Left lung (tissue), 10 donors: ENCODE measurements around the gene KDM4F. TPM values are rescaled to one million over a fixed set of nuclear protein-coding genes. Genes with fewer than 3 reads are reported as not detected.
A peak's percentile ranks its signal among the peaks of the same experiment; 100 is the strongest.

Experiments used
- ATAC-seq: fragments of 200-7000 bp; cut with Tn5 transposase; one replicate; pipeline ENCODE4 v1.9.1; 2020; ENCODE audit warnings: moderate library complexity
- DNase-seq, 4 donors: peaks; one replicate each; pipeline ENCODE4 v3.0.0-alpha.2; 2013 to 2020
- H3K27ac ChIP-seq, 2 donors: fragments of 200-600 bp; sonication (generic) in 1 of 2; one replicate each; pipeline versions ENCODE4 v1.5.0 to v1.8.0; 2020 to 2021
- H3K27me3 ChIP-seq, 2 donors: fragments of 200-600 bp; sonication (generic) in 1 of 2; one replicate each; pipeline versions ENCODE4 v1.5.0 to v1.8.0; 2020 to 2021
- H3K36me3 ChIP-seq, 2 donors: fragments of 200-600 bp; sonication (generic) in 1 of 2; one replicate each; pipeline versions ENCODE4 v1.5.0 to v1.8.0; 2020 to 2021
- H3K4me1 ChIP-seq, 2 donors: fragments of 200-600 bp; one replicate each; pipeline ENCODE4 v1.8.0; 2021
- H3K4me3 ChIP-seq, 2 donors: fragments of 200-600 bp; sonication (generic) in 1 of 2; one replicate each; pipeline versions ENCODE4 v1.5.0 to v1.8.0; 2020 to 2021; ENCODE audit warnings: mild to moderate bottlenecking in 1 of 2
- H3K9me3 ChIP-seq, 2 donors: fragments of 200-600 bp; sonication (generic) in 1 of 2; one replicate each; pipeline versions ENCODE4 v1.5.0 to v1.8.0; 2020 to 2021
- intact Hi-C, 2 donors: fragments of 100-400 bp; cut with DNase I; formaldehyde crosslinking; loops; one replicate each; pipeline versions ENCODE4 v1.11.2 to v1.14.2; 2022
- polyA plus RNA-seq, 6 donors: library from polyadenylated mRNA; unstranded; fragments of 120-200 nt; gene quantifications; one replicate each; pipeline ENCODE4 v1.2.1, GENCODE V29; 2013; ENCODE audit not compliant: insufficient read length in 6 of 6
- total RNA-seq, 2 donors: library from RNA; stranded (reverse); fragmentation: NEBNext Ultra II Directional; extraction: Animal tissue kit (Norgen Biotek cat#: 25700); gene quantifications; one replicate each; pipeline ENCODE4 v1.2.1, GENCODE V29; 2021
- TF ChIP-seq, protein P1 (sequence below), 2 donors: fragments of 200-600 bp; sonication (generic) in 1 of 2; IDR thresholded peaks; one replicate each; pipeline versions ENCODE4 v1.5.0 to v1.8.0; 2021; ENCODE audit warnings: antibody characterized with exemption in 2 of 2
- donor health status: DM: no; HTN: yes; CAD: no.
- donor health status: DM: no; HTN: no; CAD: no.

KDM4F gene
- total and polyA plus RNA-seq, 8 donors: not detected

- TF ChIP-seq, protein P1, sequence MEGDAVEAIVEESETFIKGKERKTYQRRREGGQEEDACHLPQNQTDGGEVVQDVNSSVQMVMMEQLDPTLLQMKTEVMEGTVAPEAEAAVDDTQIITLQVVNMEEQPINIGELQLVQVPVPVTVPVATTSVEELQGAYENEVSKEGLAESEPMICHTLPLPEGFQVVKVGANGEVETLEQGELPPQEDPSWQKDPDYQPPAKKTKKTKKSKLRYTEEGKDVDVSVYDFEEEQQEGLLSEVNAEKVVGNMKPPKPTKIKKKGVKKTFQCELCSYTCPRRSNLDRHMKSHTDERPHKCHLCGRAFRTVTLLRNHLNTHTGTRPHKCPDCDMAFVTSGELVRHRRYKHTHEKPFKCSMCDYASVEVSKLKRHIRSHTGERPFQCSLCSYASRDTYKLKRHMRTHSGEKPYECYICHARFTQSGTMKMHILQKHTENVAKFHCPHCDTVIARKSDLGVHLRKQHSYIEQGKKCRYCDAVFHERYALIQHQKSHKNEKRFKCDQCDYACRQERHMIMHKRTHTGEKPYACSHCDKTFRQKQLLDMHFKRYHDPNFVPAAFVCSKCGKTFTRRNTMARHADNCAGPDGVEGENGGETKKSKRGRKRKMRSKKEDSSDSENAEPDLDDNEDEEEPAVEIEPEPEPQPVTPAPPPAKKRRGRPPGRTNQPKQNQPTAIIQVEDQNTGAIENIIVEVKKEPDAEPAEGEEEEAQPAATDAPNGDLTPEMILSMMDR (IDR thresholded peaks at IDR 0.05): no peak
- intact Hi-C loops: no loop called here
- Histone ChIP-seq H3K9me3 (no peaks in the 10 kb centered on the region), H3K27me3 (no peaks in the 10 kb centered on the region), H3K27ac (no peak overlapping the region), H3K36me3 (no peaks in the 10 kb centered on the region), H3K4me3 (no peak overlapping the region), H3K4me1 (peaks cover 0 to 11% of the 10 kb centered on the region in 2 donors)
- DNase-seq (no peak), ATAC-seq (peak; percentile 44)
Measured at GRCh38 chr11:95084509-95084908, 35.3 kb downstream of the KDM4F start.

DNA sequence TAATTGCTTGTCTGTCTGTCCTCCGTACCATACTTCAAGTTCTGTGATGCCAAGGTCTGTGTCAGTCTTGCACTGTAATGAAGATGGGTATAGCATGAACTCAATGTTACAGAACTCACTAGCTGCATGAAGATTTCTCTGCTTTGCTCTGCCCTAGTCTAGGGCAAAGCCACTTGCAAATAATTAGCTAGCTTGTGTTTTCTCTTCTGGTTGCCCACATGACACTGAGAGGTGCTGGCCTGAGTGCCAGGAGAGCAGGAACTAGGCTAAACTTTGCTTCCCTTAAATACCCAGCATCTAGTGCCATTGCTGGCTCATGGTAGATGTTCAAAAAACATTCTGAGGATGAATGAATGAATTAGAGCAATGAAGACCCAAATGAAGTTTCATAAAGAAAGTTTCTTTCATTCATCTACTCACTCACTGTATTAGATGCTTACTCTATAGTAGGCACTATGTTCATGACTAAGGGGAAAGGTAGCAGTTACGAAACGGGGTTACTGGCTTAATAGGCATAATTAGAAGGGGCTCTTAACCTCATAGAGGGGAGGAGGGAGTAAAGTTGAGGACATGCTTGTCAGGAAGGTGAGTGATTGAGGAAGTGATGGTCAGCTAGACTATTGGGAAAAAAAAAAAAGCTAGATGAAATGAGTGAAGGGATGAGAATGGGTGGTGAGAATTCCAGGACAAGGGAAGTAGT, 36.0 kb downstream of the KDM4F start:
- ATAC-seq: no peak
- peaks cover 0 to 5% of the 10 kb centered on the region in 2 donors for H3K27me3 ChIP-seq
- H3K36me3 ChIP-seq: no peaks in the 10 kb centered on the region
- TF ChIP-seq, protein P1 (IDR thresholded peaks at IDR 0.05): no peak
- DNase-seq: no peak
- H3K9me3 ChIP-seq: no peaks in the 10 kb centered on the region
- H3K27ac ChIP-seq: no peak overlapping the region
- intact Hi-C loops: no loop called here
- H3K4me1 ChIP-seq: peaks cover under 1 to 11% of the 10 kb centered on the region in 2 donors
- H3K4me3 ChIP-seq: no peak overlapping the region

DNA sequence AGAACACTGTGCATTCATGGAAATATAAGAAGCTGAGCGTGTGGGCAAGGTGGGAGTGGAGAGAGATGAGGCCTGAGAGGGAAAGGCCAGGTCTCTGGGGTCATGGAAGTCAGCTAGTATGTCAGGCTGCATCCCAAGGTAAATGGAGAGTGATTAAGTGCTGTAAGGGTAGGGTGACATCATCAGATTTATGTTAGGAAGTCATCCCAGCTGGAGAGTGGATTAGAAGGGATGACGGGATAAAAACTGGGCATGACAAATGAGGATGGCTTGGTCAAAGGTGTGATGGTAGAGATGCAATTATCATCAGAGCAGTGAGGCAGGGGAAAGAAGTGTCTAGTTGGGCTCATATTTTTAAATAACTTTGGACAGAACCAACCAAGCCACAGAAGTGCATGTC, 36.9 kb downstream of the KDM4F start:
- Histone ChIP-seq H3K9me3 (no peaks in the 10 kb centered on the region), H3K4me3 (no peak overlapping the region), H3K27me3 (peaks cover 0 to 14% of the 10 kb centered on the region in 2 donors), H3K36me3 (no peaks in the 10 kb centered on the region), H3K27ac (no peak overlapping the region), H3K4me1 (peaks cover 8 to 19% of the 10 kb centered on the region in 2 donors)
- TF ChIP-seq, protein P1 (IDR thresholded peaks at IDR 0.05): no peak
- no peak for ATAC-seq
- intact Hi-C loops: no loop called here
- no peak for DNase-seq

DNA sequence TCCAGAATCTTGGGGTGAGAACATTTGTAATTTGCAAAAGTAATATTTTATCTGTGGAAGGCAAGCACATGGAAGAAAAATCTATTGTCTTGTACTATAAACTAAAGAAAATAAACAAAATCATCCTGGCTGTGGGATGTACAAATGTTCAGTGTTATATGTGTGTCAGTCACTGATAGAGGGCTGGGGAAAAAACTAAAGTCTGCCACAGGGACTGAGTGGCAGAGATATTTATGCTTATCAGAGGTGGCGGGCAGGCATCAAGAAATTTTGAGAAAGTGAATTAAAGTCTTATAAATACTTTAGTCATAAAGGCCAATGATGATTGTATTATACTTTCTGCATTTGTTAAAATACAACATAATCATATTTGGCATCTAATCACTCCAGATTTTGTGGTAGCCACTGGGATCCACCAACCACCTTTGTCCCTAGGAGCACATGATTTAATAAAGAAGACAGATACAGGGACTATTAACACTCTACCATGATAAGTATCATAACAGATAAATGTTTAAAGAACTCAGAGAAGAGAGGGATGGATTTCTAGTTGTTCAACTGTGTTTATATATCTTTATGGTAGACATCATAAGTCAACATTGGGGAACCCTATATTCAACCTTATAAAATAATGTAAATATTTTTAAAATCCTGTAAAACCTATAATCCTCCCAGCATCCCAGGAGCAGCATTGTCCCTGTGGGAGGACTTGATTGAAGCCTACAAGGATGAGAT, 37.8 kb downstream of the KDM4F start:
- DNase-seq (no peak), ATAC-seq (no peak)
- H3K4me3 ChIP-seq: no peak overlapping the region
- no peaks in the 10 kb centered on the region for H3K36me3 ChIP-seq
- intact Hi-C loops: no loop called here
- peaks cover 0 to 14% of the 10 kb centered on the region in 2 donors for H3K27me3 ChIP-seq
- TF ChIP-seq, protein P1 (IDR thresholded peaks at IDR 0.05): no peak
- H3K9me3 ChIP-seq: no peaks in the 10 kb centered on the region
- H3K4me1 ChIP-seq: peaks cover 8 to 21% of the 10 kb centered on the region in 2 donors
- H3K27ac ChIP-seq: no peak overlapping the region

- peak overlapping the region; percentile 74 to 75 for H3K4me3 ChIP-seq
- ATAC-seq (peak; percentile 54), DNase-seq (no peak)
- peak overlapping the region; percentile 87 to 88 for H3K27ac ChIP-seq
- no peaks in the 10 kb centered on the region for H3K9me3 ChIP-seq
- H3K36me3 ChIP-seq: no peaks in the 10 kb centered on the region
- peaks cover 8 to 39% of the 10 kb centered on the region in 2 donors for H3K4me1 ChIP-seq
- peaks cover 0 to 14% of the 10 kb centered on the region in 2 donors for H3K27me3 ChIP-seq
- intact Hi-C loops: no loop called here
- TF ChIP-seq, protein P1 (IDR thresholded peaks at IDR 0.05): no peak
Measured at GRCh38 chr11:95088946-95089619, 39.9 kb downstream of the KDM4F start.
